NCI-H748 (cell line): ENCODE data around the gene CNN2.

Experiments
- DNase-seq: peaks from one replicate; lab custom pipeline; 2025; ENCODE audit not compliant: unreplicated experiment; lab: John Stamatoyannopoulos, UW

The CNN2 gene

GRCh38 chr19:1025960-1026782 is at the start of gene CNN2:
TSS of gene CNN2 (plus strand) at chr19:1026608. CDS start at chr19:1026662, 54 bp downstream.
- peak; percentile 51 for DNase-seq

- no peak for DNase-seq
Observed at GRCh38 chr19:977058-977464, 49.3 kb upstream of the CNN2 start.

GRCh38 chr19:979318-979741 is 47.1 kb upstream of the CNN2 start:
- DNase-seq, result no peak

GRCh38 chr19:980133-980998 is 46.0 kb upstream of the CNN2 start:
- no peak for DNase-seq

GRCh38 chr19:982567-983170 is 43.7 kb upstream of the CNN2 start:
- DNase-seq, result peak; percentile 58

GRCh38 chr19:984165-984967 is 42.0 kb upstream of the CNN2 start, which contains the start of gene WDR18:
TSS of gene WDR18 (plus strand) at chr19:984345. CDS start at chr19:984354, 9 bp downstream.
- peak; percentile 90 for DNase-seq

GRCh38 chr19:986083-986482 is 40.3 kb upstream of the CNN2 start:
- DNase-seq, result no peak

GRCh38 chr19:988081-988480 is 38.3 kb upstream of the CNN2 start:
- no peak for DNase-seq

- no peak for DNase-seq
Observed at GRCh38 chr19:988510-988909, 37.9 kb upstream of the CNN2 start.

- DNase-seq, result no peak
Observed at GRCh38 chr19:989381-990081, 36.9 kb upstream of the CNN2 start.

GRCh38 chr19:990119-990571 is 36.3 kb upstream of the CNN2 start:
- DNase-seq, result no peak

GRCh38 chr19:990746-991145 is 35.7 kb upstream of the CNN2 start:
- no peak for DNase-seq

- no peak for DNase-seq
Observed at GRCh38 chr19:991174-991931, 35.1 kb upstream of the CNN2 start.

- DNase-seq, result no peak
Observed at GRCh38 chr19:991932-992669, 34.3 kb upstream of the CNN2 start.

- DNase-seq, result no peak
Observed at GRCh38 chr19:992670-993055, 33.7 kb upstream of the CNN2 start.

- no peak for DNase-seq
Observed at GRCh38 chr19:993361-993830, 33.0 kb upstream of the CNN2 start.

- DNase-seq, result no peak
Observed at GRCh38 chr19:993831-994393, 32.5 kb upstream of the CNN2 start.

- DNase-seq, result no peak
Observed at GRCh38 chr19:994516-994915, 31.9 kb upstream of the CNN2 start.
